Erythroblast (primary cell): ENCODE measurements around the gene SSX2IP.

Experiments used
- GATA1 ChIP-seq: IDR thresholded peaks from 2 replicates; pipeline ENCODE4 v1.6.1; 2011; ENCODE audit warnings: low read depth, mild to moderate bottlenecking, control low read depth, low read length, moderate library complexity
- POLR2A ChIP-seq: IDR thresholded peaks from 2 replicates; pipeline ENCODE4 v1.6.1; 2011; ENCODE audit warnings: mild to moderate bottlenecking, low read length

DNA sequence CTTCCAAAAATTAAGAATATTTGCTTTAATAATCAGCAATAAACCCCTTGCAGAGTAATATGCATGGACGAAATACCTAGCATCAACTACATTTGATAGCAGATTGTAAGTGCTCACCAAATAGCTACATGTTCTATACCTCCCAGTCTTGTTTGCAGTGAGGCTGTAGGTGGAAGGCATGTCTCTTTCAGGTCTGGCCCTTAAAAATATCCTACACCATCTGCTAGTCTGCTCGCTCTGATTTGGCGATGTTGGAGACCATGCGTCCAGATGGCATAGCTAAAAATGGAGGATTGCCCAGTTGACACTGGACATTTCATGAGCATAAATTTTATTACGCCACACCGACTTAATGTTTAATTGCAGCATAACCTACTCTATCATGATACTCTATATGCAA lies 47.1 kb downstream of the SSX2IP start:
- TF ChIP-seq POLR2A, result no peak
- TF ChIP-seq GATA1, result no peak
